A673 (cell line): ENCODE results near the gene CDC42BPB.

Experiments used
- CTCF ChIP-seq: fragments of 300-800, 200-600 bp; sonication (generic); conservative IDR thresholded peaks from 2 replicates; pipeline ENCODE4 v1.5.1; 2017; ENCODE audit warnings: low read depth, mild to moderate bottlenecking, antibody characterized with exemption, low read length, moderate library complexity, mixed read lengths
- EZH2 ChIP-seq: fragments of 200-600 bp; sonication (generic); IDR thresholded peaks from 2 replicates; pipeline ENCODE4 v1.6.1; 2017; ENCODE audit warnings: borderline replicate concordance, low read depth, mild to moderate bottlenecking, mixed read lengths, antibody characterized with exemption, low read length; ENCODE audit not compliant: poor library complexity, severe bottlenecking

GRCh38 chr14:102935756-102936155, 121.6 kb downstream of the CDC42BPB start:
- TF ChIP-seq CTCF (no peak), EZH2 (no peak)
